GM10248 (cell line): ENCODE measurements around the gene OTOP3.

ENCODE experiments used
- CTCF ChIA-PET: fragments of 300-600 bp; sonication (Branson Sonifier 250); formaldehyde crosslinking; extraction: SDS; loops from one replicate; lab custom pipeline; 2021; ENCODE audit warnings: antibody characterized with exemption; lab: Yijun Ruan, JAX
- POLR2A ChIA-PET: fragments of 350-650 bp; sonication (Branson Sonifier 250); formaldehyde crosslinking; extraction: SDS; loops from one replicate; lab custom pipeline; 2020; ENCODE audit warnings: antibody characterized with exemption; lab: Yijun Ruan, JAX
- DNase-seq: peaks from one replicate; pipeline ENCODE4 v3.0.0; 2012; ENCODE audit errors: extremely low spot score
- CTCF ChIP-seq: IDR thresholded peaks from 2 replicates; pipeline ENCODE4 v1.5.1; 2012; ENCODE audit warnings: mild to moderate bottlenecking, low read depth; ENCODE audit errors: extremely low read depth, missing control alignments, control extremely low read depth

OTOP3 gene

GRCh38 chr17:74953134-74953687 lies 17.5 kb downstream of the OTOP3 start:
- DNase-seq, result no peak
- CTCF ChIA-PET, result interaction anchor here (1.3 to 16.9 kb wide), 3 partner anchors 7 to 26 kb away, joined by 5 to 390 read pairs (median 156); partner anchors contain the start of genes OTOP2, OTOP3 and USH1G
- TF ChIP-seq CTCF, result no peak
- POLR2A ChIA-PET, result no interaction called here

- DNase-seq, result no peak
- POLR2A ChIA-PET, result no interaction called here
- CTCF ChIA-PET, result interaction anchor here (1.0 to 16.9 kb wide), 3 partner anchors 8 to 248 kb away, joined by 3 to 390 read pairs (median 5); partner anchors contain the start of genes OTOP2, OTOP3 and USH1G
- TF ChIP-seq CTCF, result no peak
Measured at GRCh38 chr17:74954115-74954514, 18.4 kb downstream of the OTOP3 start.

- ChIA-PET CTCF (interaction anchor here (0.9 to 16.9 kb wide), 6 partner anchors 7 to 247 kb away, joined by 3 to 390 read pairs (median 4); partner anchors contain the start of genes OTOP2, OTOP3 and USH1G), POLR2A (interaction anchor here (0.6 kb wide), 1 partner anchor 16 kb away, joined by 3 read pairs; no protein-coding TSS in a partner anchor)
- DNase-seq, result no peak
Measured at GRCh38 chr17:74954665-74955421, 19.1 kb downstream of the OTOP3 start.

GRCh38 chr17:74956093-74956492 lies 20.4 kb downstream of the OTOP3 start:
- no peak for TF ChIP-seq CTCF
- POLR2A ChIA-PET, result no interaction called here
- DNase-seq, result no peak
- CTCF ChIA-PET, result interaction anchor here (0.8 to 16.9 kb wide), 12 partner anchors 9 to 264 kb away, joined by 3 to 390 read pairs (median 12); partner anchors contain the start of genes CDR2L, HID1, OTOP2 and OTOP3

More at GRCh38 chr17:74954665-74955421, 19.1 kb downstream of the OTOP3 start:
- no peak for TF ChIP-seq CTCF

- ChIA-PET POLR2A (no interaction called here), CTCF (interaction anchor here (0.6 to 16.9 kb wide), 36 partner anchors 11 to 312 kb away, joined by 3 to 390 read pairs (median 6); partner anchors contain the start of genes CDR2L, FDXR, HID1 and MIF4GD)
- TF ChIP-seq CTCF, result peak; percentile 92
- DNase-seq, result peak; percentile 86
Measured at GRCh38 chr17:74957935-74958740, 22.4 kb downstream of the OTOP3 start.
